Urothelium cell line (cell line): Measurements from ENCODE around the gene UXS1.

Source experiments
- DNase-seq: peaks from one replicate; pipeline ENCODE4 v3.0.0; 2011; ENCODE audit warnings: low spot score, mixed read lengths
- FAIRE-seq: peaks from 2 replicates; lab custom pipeline; 2011; peaks lifted over from hg19 to GRCh38; lab: Jason Lieb, UNC

UXS1 gene

DNA sequence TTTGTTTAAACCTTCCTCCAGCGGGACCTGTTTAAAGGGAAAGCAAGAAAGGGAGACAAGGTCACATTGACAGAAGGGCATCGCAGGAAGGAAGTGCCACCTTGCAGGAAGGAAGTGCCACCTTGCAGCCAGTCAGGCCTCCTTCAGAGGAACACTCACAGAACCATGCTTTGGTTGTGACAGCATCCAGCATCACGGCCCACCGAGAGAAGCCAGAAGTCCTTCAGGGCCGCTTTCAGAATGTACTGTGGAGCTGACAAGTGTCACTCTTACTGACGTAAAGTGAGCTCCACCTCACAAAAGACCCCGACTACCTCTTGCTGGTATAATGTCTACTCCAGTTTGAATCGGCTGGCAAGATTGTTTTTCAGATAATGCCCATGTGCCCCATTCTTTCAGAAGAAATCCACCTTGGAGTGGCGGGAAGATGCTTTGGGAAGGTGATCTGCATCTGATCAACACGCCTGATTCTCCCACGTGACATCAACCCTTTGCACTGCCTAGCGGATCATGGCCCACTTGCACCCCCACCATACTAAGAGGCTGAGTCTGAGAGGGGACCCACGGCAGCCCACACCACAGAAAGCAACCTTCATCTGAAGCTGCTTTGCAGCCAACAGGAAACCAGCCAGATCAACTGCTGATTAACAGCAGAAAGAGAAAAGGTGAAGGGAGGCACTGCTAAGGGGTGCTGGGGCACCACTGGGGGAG lies 99.8 kb downstream of the UXS1 start:
- FAIRE-seq (peak; percentile 65), DNase-seq (no peak)

DNA sequence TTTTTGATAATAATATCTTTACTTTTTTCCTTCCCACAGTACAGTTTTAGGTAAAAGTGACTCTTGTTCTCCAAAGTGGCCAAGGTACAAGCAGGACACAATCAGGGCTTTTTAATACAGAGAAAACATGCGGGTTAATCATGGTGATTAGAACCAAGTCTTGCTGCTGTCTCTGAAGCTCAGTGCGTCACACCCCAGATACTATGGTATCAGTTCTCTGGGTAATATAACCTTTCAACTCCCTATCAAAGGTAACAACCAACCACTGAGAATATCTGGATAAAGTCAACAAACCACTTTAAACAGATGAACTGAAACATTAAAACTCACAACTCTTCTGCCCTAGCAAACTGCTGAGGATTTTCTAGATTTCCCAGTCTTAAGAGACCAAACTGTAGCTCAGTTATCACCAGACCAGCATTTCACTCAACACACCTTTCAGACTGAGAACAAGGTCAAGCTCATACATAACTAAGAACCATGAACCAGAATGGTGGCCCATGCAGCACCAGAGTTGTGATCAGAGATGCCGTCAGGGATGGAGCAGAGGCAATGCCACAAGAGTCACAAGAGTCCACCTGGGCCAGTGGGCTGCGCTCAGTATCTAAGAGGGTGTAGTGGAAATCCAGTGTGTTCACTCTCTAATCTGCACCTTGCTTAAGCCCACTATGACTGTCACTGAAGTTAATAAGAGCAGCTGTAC lies 103.0 kb downstream of the UXS1 start:
- DNase-seq, result no peak
- no peak for FAIRE-seq

DNA sequence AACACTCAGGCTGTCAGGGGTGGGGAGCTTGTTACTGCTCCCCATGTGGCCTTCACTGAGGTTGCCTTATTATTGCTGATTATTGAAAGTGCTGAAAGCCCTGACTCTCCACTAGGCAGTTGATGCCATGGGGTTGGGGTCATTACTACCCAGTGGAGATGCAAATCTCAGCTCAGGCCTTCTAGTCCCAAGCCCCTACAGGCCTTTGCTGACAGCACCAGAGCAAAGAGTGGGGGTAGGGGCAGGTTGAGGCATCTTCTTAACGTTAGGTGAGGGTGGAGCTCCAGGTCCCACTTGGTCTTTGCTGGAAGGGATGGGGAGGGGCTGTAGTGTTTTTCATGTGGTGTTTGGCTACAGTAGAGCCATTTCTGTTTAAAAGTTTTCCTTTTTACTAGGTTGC lies 104.5 kb downstream of the UXS1 start:
- no peak for FAIRE-seq
- DNase-seq, result no peak

DNA sequence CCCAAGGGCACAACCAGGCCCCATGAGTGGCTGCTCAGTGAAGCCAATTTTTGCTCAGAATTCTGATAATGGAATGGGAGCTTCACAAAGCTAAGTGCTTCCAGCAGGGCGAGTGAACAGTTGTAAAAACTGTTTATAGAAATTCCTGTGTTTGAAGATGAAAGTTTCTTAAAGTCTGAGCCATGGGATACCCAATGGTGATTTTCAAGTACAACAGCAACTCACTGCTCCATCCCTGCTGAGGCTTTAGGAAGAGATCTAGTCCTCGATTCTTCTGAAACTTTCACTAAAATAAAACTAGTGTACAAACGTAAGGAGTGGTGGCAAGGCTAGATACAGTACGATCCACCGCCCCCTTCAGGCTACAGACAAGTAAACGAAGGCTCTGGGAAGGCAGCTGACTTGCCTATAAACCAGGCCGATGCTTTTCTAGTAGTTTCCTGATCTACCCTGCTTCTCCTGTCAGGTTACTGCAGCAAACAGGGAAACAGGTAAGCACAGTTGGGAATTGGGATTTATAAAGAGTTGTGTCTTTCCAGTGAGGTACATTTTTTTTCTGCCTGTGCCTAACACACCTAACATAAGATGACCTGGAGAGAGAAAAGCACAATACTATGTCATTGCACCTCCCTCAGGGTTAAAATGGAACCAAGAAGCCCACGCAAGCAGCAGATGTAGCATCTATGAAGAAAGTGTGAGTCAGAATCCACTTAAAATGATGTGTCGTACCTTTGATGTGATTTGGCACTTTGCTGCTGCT lies 108.7 kb downstream of the UXS1 start:
- FAIRE-seq, result no peak
- DNase-seq, result no peak

DNA sequence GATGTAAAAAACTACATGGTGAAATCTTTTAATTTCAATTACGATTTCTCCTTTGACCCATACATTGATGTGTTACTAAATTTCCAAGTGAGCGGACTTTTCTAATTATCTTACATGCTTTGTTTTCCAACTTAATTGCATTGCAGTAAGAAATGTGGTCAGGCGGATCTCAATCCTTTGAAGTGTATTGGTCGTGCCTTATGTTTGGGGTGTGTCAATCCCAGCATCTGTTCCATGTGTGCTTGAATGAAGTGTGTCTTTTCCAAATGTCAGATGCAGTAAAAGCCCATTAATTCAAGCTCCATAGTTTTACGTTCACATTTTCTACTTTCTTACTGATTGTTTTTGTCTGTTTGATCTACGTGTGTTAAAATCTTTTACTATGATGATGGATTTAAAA lies 113.1 kb downstream of the UXS1 start:
- DNase-seq (no peak), FAIRE-seq (no peak)

DNA sequence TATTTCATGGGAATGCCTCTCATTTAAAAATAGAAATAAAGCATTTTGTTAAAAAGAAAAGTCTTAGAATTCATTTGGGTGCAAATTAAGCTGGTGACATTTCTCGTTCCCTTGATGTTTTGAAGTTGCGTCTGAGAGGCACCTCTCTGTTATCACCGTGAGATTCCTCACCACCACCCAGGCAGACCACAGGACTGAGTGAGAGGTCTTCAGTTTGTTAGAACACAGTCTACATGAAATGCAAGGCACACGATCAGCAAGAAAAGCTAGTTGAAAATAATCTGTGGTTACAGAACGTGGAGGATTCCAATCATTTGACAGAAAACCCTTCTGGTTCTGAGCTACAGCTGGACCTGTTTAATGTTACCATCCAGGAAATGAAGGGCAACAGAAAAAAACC lies 116.0 kb downstream of the UXS1 start:
- DNase-seq, result no peak
- FAIRE-seq, result no peak

DNA sequence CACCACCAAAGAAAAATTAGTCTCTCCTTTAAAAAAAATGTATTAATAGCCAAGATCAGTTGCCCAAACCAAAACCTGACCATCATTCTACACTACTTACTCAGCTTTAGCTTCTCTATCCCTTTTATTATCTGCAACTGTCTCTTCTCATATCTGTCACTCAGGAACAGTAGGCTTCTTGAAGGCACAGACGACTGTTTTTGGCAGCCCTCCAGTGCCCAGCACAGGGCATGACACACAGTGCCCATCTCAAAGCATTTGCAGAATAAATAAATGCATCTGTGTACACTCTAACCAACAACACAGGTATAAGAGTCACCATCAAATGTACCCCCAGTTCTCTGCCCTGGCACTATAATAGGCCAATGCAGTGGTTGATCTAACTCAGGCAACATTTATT lies 117.2 kb downstream of the UXS1 start:
- no peak for FAIRE-seq

DNA sequence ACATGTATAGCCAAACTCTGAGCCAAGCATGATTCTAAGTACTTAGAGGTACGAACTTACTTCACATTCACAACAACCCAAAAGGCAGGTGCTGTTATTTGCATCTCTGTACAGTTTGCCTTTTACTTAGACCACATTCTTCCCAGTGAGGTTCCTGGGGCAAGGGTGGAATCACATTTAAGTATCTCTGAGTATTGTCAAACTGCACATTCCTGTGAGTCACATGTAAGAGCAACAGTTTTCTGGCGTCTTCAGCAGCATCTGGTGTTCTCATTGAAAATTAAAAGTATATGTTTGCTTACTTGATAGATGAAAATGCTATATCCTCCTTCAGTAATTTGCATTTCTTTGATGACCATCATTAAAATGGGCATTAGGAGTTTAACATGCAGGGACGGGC lies 119.1 kb downstream of the UXS1 start:
- FAIRE-seq, result no peak
- DNase-seq, result no peak

More for the DNA sequence above, 117.2 kb downstream of the UXS1 start:
- DNase-seq, result no peak

DNA sequence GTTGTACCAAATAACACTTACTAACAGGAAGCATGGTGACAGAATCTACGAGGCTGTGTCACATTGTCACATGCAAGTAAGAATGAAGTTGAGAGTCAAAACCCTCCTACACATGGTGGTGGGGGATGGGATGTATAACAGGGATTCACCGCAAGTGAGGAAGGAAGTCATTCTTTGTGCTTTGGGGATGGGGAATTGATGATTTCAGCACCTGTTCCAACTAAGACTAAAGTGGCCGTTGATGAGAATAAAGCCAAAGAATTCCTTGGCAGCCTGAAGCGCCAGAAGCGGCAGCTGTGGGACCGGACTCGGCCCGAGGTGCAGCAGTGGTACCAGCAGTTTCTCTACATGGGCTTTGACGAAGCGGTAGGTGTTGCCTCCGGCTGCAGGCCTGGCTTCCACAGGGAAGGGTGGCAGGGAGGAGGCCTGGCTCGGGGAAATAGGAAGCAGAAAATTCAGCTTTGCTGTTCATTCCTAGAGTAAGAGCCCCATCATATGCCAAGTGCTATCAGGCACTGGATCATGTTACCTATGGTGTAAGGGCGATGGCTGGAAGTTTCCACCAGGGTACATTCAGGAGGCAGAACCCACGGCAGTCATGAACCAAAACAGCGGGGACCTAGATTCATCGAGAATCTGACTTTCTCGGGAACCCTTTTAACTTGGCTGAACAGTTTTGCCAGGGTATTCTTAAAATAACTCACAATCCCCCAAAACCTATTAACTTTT lies 120.3 kb downstream of the UXS1 start:
- DNase-seq, result no peak
- no peak for FAIRE-seq

DNA sequence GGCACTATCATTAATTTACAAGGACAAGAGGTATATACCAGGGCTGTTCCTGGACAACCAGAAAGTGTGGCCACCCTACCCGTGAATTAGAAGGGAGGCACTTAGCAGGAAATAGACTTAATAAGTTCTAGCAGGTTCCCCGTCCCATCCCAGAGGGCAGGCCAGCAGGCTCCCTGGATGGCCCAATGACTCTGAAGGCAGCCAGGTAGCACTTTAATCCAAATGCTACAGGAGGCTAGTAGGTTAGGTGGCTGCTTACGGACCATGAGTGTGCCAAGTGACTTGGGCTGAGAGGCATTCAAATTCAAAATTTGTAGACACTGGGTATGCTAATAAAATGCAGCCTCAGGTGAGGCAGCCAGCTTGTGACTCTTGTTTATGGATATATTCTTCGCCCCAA lies 123.9 kb downstream of the UXS1 start:
- no peak for DNase-seq
- no peak for FAIRE-seq

DNA sequence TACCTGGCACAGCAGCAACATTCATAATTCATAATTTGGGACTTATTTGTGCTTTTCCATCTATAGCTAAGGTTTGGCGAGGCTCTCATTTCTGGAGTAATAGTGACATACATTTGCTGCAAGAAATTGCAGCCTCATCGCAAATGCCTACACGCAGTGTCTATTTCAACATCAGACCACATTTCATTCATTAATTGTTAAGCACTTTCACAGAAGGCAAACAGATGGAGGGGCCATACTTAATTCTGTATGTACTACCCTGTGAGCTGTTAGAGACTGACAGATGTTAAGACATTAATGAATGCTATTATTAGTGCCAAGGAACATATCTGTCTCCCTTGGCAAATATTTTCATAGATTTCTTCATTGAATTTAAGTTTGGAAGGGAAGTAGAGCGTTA lies 125.7 kb downstream of the UXS1 start:
- DNase-seq (no peak), FAIRE-seq (no peak)

DNA sequence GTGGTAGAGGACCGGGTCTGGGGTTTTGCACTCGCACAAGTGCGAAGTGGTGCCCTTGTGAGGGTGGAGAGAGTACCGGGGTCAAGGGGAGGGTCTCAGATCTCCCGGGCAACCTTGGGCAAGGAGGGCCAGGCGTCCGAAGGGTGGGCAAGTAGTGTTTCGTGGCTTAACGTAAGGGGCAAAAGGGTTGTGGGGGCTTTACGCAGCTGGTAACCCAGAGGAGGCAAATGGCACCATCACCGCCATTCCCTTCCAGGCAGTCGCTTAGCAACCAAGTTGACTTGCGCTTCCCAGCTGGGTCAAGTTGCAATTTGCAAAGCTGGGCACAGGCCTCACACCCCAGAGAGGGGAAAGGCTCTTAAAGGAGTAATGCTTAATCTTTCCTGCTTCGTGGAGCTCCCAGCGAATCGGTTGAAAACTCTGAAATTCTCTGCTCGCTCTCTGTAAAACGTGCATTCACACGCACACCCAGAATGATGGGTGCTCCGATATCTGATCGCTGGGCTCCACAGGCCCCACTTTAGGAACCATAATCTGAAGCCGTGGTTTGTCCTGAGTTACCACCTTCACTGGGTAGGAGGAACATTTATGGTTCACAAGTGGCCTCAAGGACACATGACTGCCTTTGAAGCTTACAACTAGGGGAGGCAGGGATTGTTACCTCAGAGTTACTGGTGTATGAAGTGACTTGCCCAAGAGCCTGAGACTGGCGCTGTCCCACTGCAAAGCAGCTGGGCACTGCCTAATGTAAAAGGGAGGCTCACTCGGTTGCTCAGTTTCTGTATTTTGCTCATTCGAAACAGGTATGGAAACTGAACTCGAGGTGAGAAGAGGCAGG lies 127.9 kb downstream of the UXS1 start:
- FAIRE-seq, result peak; percentile 77
- no peak for DNase-seq

DNA sequence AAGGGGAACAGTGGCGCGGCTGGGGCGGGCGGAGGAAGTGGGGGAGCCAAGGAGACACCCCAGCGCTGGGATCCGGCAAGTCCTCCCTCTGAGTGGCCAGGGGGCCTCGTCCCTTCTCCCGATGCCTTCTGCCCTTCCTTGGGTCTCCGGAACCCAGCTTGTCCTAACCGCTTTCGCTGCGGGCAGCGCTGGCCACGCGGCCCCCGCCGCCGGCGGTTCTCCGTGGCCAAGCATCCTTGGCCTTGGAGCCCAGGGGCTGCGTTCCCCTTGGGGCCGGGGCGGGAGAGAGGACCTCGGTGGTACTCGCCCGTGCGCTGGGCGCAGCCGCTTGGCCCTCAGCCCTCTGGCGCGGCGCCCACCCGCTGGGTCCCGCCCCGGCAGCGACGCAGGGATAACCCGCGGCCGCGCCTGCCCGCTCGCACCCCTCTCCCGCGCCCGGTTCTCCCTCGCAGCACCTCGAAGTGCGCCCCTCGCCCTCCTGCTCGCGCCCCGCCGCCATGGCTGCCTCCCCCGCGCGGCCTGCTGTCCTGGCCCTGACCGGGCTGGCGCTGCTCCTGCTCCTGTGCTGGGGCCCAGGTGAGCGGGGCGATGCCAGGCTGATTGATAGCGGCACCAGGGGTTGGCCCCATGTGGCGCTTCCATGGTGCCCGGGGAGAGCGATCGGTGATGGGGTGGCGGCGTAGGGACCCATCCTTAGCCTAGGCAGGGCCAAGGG lies 128.7 kb downstream of the UXS1 start:
- FAIRE-seq (peak; percentile 17), DNase-seq (no peak)

DNA sequence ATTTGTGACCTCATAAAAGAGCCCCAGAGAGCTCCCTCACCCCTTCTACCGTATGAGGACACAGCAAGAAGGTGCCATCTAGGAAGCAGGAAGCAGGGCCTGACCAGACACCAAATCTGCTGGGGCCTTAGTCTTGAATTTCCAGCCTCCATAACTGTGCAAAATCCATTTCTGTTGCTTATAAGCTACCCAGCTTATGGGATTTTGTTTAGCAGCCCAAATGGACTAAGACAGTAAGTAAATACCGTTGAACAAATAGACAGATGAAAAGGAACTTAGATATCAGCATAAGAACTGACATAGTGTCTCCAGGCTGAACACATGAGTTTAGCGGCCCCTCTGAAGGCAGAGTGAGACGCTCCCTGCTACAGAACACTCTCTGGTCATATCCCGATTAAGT lies 130.9 kb downstream of the UXS1 start:
- DNase-seq (no peak), FAIRE-seq (no peak)

DNA sequence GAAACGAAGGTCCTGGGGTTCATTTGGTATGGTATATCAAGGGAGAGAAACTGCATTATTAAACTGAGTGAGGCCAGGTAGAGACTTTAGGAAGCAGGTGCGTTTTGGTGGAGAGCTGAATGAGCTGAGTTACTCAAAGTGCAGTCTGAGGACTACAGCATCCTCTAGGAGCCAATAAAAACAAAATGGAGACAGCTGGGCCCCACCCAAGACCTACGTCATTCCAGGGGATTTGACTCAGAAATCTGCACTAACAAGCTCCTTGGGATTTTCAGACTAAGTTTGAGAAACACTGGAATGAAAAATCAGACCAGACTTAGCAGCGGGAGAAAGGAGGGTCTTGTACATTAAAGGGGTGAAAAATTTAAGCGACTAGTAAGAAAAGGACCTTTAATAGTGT lies 131.5 kb downstream of the UXS1 start:
- FAIRE-seq, result no peak
- DNase-seq, result no peak

DNA sequence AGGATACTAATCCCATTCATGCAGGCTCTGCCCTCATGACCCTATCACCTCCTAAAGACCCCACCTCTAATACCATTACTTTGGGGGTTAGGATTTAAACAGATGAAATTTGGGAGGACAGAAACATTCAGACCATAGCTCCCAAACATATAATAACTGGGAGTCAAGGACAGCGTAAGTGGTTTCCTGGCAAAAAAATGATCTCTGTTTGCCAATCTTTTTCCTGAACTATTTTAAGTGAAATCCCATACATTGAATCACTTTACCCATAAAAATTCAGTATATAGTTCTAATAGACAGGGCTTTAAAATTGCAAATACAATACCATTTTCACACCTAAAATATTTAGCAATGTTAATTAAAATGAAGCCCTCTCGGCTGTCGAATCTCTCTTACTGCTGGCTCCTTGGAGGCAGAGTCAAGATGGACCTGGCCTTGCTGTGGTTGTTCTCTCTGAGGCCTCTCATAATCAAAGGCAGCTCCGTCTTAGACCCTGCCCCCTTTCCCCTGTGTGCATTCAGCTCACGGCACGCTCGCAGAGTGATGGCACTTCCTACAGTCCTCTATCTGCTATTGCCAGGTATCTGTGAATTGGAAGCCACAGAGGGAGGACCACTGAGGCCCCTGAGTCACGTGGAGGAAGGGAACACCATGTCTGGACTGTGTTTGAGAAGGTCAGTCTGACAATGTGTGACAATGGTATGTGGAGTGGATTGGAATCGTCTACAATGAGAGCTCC lies 132.3 kb downstream of the UXS1 start:
- FAIRE-seq, result no peak

DNA sequence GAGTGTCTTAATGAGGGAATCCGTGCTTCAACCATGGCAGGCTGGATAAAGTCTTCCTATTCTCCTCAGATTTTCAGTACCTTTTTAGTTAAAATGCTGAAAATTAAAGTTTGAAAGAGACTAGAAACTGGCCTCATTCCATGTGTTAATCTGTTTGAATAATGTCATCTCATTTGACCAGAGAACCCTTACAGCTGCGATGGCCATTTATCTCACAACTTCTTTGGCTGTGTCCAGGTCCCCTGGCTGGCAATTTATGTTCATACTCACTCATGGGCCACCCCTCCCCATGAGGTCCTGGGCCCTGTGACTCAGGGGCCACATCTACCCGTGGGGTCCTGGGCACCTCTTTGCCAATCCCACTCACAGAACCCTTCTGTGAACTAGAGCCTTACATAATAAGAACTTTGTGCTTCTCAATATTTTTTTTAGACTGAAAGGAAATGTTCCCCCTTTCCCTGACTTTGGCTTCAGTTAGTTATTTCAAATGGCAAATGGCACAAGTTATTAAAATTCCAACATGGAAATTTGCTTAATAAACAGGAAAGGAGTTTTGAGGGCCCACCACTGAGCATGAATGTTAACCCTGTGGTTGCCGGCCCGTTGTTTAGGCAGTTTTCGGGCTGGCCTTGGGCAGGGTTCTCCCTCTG lies 134.6 kb downstream of the UXS1 start:
- FAIRE-seq (no peak), DNase-seq (no peak)

More for the DNA sequence above, 132.3 kb downstream of the UXS1 start:
- no peak for DNase-seq

DNA sequence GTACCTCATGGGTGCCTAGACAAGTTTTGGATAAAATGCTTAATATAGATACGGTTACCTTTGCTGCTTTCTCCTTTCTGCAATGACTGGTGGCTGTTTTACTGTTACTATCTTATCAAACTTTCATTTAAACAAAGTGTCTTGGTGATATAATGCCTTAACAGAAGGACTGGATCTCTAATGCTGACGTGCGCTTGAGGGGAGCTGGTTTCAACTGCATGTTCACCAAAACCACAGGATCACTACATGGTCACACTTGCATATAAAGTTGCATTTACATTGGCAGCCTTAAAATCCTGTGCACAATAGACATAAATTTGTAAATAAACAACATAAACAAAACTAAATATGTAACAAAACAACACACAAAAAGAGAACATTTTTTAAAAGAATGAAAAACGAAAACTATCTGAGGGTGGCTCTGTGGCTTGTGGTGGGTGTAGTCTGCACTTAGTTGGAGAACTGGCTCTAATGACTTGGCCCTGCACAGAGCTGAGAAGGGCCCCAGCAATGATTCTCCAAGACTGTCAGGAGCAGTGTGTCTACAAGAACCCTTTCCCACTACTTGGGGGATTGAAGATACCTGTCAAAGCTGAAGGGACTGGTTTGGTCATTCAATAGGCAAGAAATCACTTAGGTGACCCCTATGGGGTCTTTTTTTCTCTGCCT lies 135.5 kb downstream of the UXS1 start:
- FAIRE-seq (peak; percentile 56), DNase-seq (no peak)
